ENCODE data around the gene RBMS1.

DNA sequence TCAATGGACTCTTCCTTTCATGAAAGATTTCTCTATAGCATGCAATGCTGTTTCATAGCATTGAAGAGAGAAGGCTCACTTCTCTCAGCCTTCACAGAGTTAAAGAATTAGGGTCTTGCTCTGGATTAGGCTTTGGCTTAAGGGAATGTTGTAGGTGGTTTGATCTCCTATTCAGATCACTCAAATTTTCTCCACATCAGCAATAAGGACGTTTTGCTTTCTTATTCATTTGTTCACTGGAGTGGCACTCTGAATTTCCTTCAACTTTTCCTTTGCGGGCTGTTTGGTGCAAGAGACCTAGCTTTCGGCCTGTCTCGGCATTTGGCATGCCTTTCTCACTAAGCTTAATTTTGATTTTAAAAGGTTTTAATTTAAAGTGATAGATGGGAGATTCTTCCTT is 131.6 kb downstream of the RBMS1 start:
- TF ChIP-seq EZH2 (IDR thresholded peaks at IDR 0.05; ENCODE audit: insufficient read depth, low read length): no peak
- TF ChIP-seq, protein P1, sequence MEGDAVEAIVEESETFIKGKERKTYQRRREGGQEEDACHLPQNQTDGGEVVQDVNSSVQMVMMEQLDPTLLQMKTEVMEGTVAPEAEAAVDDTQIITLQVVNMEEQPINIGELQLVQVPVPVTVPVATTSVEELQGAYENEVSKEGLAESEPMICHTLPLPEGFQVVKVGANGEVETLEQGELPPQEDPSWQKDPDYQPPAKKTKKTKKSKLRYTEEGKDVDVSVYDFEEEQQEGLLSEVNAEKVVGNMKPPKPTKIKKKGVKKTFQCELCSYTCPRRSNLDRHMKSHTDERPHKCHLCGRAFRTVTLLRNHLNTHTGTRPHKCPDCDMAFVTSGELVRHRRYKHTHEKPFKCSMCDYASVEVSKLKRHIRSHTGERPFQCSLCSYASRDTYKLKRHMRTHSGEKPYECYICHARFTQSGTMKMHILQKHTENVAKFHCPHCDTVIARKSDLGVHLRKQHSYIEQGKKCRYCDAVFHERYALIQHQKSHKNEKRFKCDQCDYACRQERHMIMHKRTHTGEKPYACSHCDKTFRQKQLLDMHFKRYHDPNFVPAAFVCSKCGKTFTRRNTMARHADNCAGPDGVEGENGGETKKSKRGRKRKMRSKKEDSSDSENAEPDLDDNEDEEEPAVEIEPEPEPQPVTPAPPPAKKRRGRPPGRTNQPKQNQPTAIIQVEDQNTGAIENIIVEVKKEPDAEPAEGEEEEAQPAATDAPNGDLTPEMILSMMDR (IDR thresholded peaks at IDR 0.05; ENCODE audit: insufficient read depth, low read depth, low read length): no peak
